Activated CD8-positive, alpha-beta T cell treated with anti-CD3 and anti-CD28 coated beads for 36 hours (primary cell): ENCODE measurements around the gene MAGI2. TPM values are rescaled to one million over a fixed set of nuclear protein-coding genes. Genes with fewer than 3 reads are reported as not detected.

Experiments used
- ATAC-seq: fragments of 200-7000 bp; cut with Tn5 transposase; one replicate; pipeline ENCODE4 v1.10.0; 2021; ENCODE audit warnings: mild to moderate bottlenecking, moderate library complexity
- CTCF ChIA-PET: fragments of 350-600 bp; sonication (Branson Sonifier 250); formaldehyde crosslinking; loops from one replicate; lab custom pipeline; 2021; ENCODE audit warnings: antibody characterized with exemption; lab: Charles Lee
- POLR2A ChIA-PET: fragments of 350-600 bp; sonication (Branson Sonifier 250); formaldehyde crosslinking; loops from one replicate; lab custom pipeline; 2021; ENCODE audit warnings: antibody characterized with exemption; lab: Charles Lee
- DNase-seq: peaks from one replicate; pipeline ENCODE4 v3.0.0-alpha.2; 2020
- H3K27ac Mint-ChIP-seq: one replicate; pipeline ENCODE4 v1.8.0; 2021; ENCODE audit warnings: mild to moderate bottlenecking, mixed read lengths
- H3K27me3 Mint-ChIP-seq: one replicate; pipeline ENCODE4 v1.8.0; 2021; ENCODE audit warnings: mixed read lengths
- H3K36me3 Mint-ChIP-seq: one replicate; pipeline ENCODE4 v1.8.0; 2021; ENCODE audit warnings: low read depth, mixed read lengths
- H3K4me1 Mint-ChIP-seq: one replicate; pipeline ENCODE4 v1.8.0; 2021; ENCODE audit warnings: low read depth, mixed read lengths
- H3K4me3 Mint-ChIP-seq: one replicate; pipeline ENCODE4 v1.8.0; 2021; ENCODE audit warnings: mild to moderate bottlenecking, moderate library complexity, mixed read lengths
- H3K9me3 Mint-ChIP-seq: one replicate; pipeline ENCODE4 v1.8.0; 2021; ENCODE audit warnings: mixed read lengths
- intact Hi-C: fragments of 100-400 bp; cut with micrococcal nuclease; formaldehyde crosslinking; loops from one replicate; pipeline ENCODE4 v1.10.0; 2022
- total RNA-seq, 2 experiments: library from RNA; stranded (reverse); gene quantifications; one replicate each; pipeline ENCODE4 v1.2.3, GENCODE V29; 2021
- TF ChIP-seq, protein P1 (sequence below): fragments of 200-600 bp; IDR thresholded peaks from one replicate; pipeline ENCODE4 v1.8.0; 2022; ENCODE audit warnings: antibody characterized with exemption, mild to moderate bottlenecking

MAGI2 gene
- total RNA-seq, 2 experiments from 2014 or later, result 0.04 to 0.09 TPM

DNA sequence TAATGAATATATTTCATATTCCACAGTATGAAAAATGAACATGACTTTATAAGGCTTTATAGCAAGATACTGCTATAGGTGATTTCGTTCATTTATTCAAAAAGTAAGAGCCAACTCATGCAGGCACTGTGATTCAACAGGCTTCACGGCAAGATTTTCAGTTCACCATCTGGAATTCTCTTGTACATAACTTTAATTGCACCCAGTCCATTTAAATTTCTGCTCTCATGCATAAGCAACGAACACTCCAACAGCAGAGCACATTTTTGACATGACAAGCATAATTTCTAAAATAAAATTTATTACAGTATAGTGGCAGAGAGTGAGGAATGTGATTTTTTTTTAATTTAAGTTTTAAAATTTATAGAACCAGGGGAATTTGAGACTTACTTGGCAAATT, 1218.8 kb downstream of the MAGI2 start:
- H3K9me3 Mint-ChIP-seq, result peaks cover 10% of the 10 kb centered on the region
- ChIA-PET CTCF (no interaction called here), POLR2A (no interaction called here)
- H3K27me3 Mint-ChIP-seq, result peaks cover 2% of the 10 kb centered on the region
- H3K36me3 Mint-ChIP-seq, result no peaks in the 10 kb centered on the region
- no peak overlapping the region for H3K27ac Mint-ChIP-seq
- TF ChIP-seq, protein P1, sequence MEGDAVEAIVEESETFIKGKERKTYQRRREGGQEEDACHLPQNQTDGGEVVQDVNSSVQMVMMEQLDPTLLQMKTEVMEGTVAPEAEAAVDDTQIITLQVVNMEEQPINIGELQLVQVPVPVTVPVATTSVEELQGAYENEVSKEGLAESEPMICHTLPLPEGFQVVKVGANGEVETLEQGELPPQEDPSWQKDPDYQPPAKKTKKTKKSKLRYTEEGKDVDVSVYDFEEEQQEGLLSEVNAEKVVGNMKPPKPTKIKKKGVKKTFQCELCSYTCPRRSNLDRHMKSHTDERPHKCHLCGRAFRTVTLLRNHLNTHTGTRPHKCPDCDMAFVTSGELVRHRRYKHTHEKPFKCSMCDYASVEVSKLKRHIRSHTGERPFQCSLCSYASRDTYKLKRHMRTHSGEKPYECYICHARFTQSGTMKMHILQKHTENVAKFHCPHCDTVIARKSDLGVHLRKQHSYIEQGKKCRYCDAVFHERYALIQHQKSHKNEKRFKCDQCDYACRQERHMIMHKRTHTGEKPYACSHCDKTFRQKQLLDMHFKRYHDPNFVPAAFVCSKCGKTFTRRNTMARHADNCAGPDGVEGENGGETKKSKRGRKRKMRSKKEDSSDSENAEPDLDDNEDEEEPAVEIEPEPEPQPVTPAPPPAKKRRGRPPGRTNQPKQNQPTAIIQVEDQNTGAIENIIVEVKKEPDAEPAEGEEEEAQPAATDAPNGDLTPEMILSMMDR, result no peak
- DNase-seq (no peak), ATAC-seq (no peak)
- H3K4me1 Mint-ChIP-seq, result no peaks in the 10 kb centered on the region
- intact Hi-C loops, result no loop called here
- no peak overlapping the region for H3K4me3 Mint-ChIP-seq

DNA sequence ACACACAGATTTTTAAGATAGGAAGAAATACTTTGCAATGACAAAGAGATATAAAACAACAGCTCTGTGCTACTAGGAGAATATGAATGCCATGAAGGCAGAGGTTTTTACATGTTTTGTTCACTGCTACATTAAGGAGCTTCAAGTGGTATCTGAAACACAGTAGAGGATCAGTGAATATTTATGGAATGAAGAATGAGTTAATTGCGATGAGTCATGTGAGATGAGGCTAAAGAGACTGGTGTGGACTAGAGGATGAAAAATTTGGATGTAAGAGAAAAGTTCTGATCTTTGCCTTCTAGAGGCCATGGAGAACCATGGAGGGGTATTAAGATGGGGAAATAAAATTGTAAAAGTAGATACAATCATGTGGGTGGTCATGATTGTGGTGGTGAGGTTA, 1220.7 kb downstream of the MAGI2 start:
- intact Hi-C loops, result no loop called here
- Mint-ChIP-seq H3K9me3 (peaks cover 10% of the 10 kb centered on the region), H3K27ac (no peak overlapping the region), H3K4me1 (no peaks in the 10 kb centered on the region), H3K36me3 (no peaks in the 10 kb centered on the region), H3K4me3 (no peak overlapping the region), H3K27me3 (peaks cover 5% of the 10 kb centered on the region)
- TF ChIP-seq, protein P1, result no peak
- ChIA-PET POLR2A (no interaction called here), CTCF (no interaction called here)
- ATAC-seq, result no peak
- DNase-seq, result no peak

DNA sequence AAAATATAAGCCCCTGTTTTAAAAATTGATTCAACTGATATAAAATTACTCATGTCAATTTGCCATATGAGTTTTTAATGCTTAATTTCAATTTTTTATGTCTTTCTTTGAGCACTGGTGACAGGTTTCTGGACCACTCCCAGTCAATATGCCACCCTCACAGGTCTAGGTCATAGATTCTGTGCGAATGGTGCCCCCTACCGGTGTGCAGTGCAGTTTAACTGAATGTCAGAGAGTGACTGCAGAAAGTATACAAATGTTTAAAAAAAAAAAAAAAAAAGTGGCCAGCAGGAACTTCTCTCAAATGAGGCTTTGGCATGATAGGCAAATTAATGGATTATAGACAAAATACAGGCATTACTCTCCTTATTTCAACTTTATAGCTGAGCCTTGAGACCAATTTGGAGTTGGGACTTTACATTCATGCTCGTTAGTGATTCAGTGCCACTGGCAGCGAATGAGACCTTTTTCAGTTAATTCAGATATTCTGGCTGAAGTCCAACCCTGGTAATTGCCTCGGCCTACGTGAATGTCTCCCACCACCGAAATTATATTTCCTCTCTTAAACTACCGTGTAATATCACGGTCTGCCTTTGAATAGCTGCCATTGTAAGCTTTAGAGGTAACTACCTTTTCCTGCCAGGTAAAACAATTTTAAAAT, 1227.3 kb downstream of the MAGI2 start:
- DNase-seq (peak; percentile 53), ATAC-seq (no peak)
- TF ChIP-seq, protein P1, result peak; percentile 43
- ChIA-PET CTCF (no interaction called here), POLR2A (no interaction called here)
- Mint-ChIP-seq H3K4me1 (no peaks in the 10 kb centered on the region), H3K36me3 (no peaks in the 10 kb centered on the region), H3K4me3 (no peak overlapping the region), H3K9me3 (no peaks in the 10 kb centered on the region), H3K27me3 (peaks cover 6% of the 10 kb centered on the region), H3K27ac (no peak overlapping the region)
- intact Hi-C loops, result no loop called here

DNA sequence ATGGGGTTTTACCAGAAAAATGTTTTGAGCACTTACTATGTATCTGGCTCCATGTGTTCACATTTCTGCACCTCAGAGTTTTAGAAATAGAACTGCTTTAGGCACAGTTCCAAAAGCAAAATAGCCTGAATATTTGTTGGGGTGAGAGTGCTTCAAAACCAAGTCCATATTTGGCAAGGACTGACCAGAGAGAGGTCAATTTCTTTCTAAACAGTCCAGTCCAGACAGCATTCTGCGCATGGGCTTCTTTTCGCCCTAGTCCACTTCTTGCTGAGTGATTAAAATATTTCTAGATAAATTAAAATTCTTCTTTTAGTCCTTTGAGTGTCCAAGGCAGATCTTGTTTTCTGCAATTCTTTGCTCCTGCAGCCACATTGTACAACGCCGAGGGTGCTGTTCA, 1227.9 kb downstream of the MAGI2 start:
- ATAC-seq (no peak), DNase-seq (no peak)
- no peaks in the 10 kb centered on the region for H3K36me3 Mint-ChIP-seq
- ChIA-PET CTCF (no interaction called here), POLR2A (no interaction called here)
- peaks cover 8% of the 10 kb centered on the region for H3K27me3 Mint-ChIP-seq
- TF ChIP-seq, protein P1, result no peak
- H3K4me3 Mint-ChIP-seq, result no peak overlapping the region
- no peaks in the 10 kb centered on the region for H3K4me1 Mint-ChIP-seq
- H3K9me3 Mint-ChIP-seq, result no peaks in the 10 kb centered on the region
- intact Hi-C loops, result no loop called here
- no peak overlapping the region for H3K27ac Mint-ChIP-seq

DNA sequence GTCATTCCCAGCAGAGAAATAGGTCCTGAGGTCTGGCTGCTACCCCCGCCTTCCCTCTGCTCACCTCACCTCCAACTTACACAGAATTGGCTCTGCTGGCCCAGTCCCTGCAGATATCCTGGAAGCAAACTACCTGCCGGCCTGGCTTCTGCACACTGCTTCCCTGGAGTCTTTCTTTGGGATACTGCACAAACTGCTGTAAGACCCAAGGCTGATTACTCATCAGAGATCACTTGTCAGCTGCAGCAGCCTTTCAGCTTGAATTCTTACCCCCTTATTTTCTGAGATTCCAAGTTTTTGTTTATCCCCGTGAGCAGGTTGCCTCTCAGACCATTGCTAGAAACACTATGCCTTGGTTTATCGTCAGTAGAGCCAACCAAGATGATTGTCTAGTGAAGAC, 1228.5 kb downstream of the MAGI2 start:
- intact Hi-C loops, result no loop called here

More for the DNA sequence above, 1228.5 kb downstream of the MAGI2 start:
- no peaks in the 10 kb centered on the region for H3K36me3 Mint-ChIP-seq
- no peak overlapping the region for H3K4me3 Mint-ChIP-seq
- DNase-seq (no peak), ATAC-seq (no peak)
- POLR2A ChIA-PET, result no interaction called here
- CTCF ChIA-PET, result no interaction called here
- TF ChIP-seq, protein P1, result no peak
- H3K9me3 Mint-ChIP-seq, result no peaks in the 10 kb centered on the region
- H3K27me3 Mint-ChIP-seq, result peaks cover 8% of the 10 kb centered on the region
- H3K27ac Mint-ChIP-seq, result no peak overlapping the region
- H3K4me1 Mint-ChIP-seq, result no peaks in the 10 kb centered on the region
